OCI-LY3 (cell line): ENCODE measurements around the gene MYO1F.

Experiments
- H2AFZ ChIP-seq: fragments of 200-600, 300-600 bp; shearing (Covaris generic); 2 replicates; pipeline ENCODE4 v1.6.0; 2014; ENCODE audit warnings: antibody characterized with exemption, low read depth, low read length
- H3K27ac ChIP-seq: fragments of 200-600, 300-600 bp; sonication (generic); 2 replicates; pipeline ENCODE4 v1.5.1; 2014; ENCODE audit warnings: mild to moderate bottlenecking, low read length, moderate library complexity, mixed read lengths
- H3K27me3 ChIP-seq: fragments of 200-600, 300-600 bp; sonication (generic); 2 replicates; pipeline ENCODE4 v1.6.1; 2014; ENCODE audit warnings: low read depth, low read length, mixed read lengths
- H3K36me3 ChIP-seq: fragments of 200-600, 300-600 bp; sonication (generic); replicated peaks from 2 replicates; pipeline ENCODE3; 2014; ENCODE audit warnings: low read depth, low read length, mixed read lengths
- H3K4me1 ChIP-seq: fragments of 300-600, 200-600 bp; sonication (generic); 2 replicates; pipeline ENCODE4 v1.6.1; 2014; ENCODE audit warnings: low read length, mixed read lengths
- H3K4me2 ChIP-seq: fragments of 200-600, 300-600 bp; sonication (generic); 2 replicates; pipeline ENCODE4 v1.6.1; 2014; ENCODE audit warnings: low read length, mixed read lengths
- H3K4me3 ChIP-seq: fragments of 300-600, 200-600 bp; sonication (generic); 2 replicates; pipeline ENCODE4 v1.5.1; 2014; ENCODE audit warnings: antibody characterized with exemption, mild to moderate bottlenecking, low read length, moderate library complexity
- H3K79me2 ChIP-seq: fragments of 300-600, 200-600 bp; shearing (Covaris generic); 2 replicates; pipeline ENCODE4 v1.6.1; 2014; ENCODE audit warnings: mild to moderate bottlenecking, low read length, mixed read lengths
- H3K9ac ChIP-seq: fragments of 300-600, 200-600 bp; shearing (Covaris generic); 2 replicates; pipeline ENCODE4 v1.6.0; 2014; ENCODE audit warnings: mild to moderate bottlenecking, low read length, moderate library complexity
- H3K9me3 ChIP-seq: fragments of 200-600, 300-600 bp; shearing (Covaris generic); 2 replicates; pipeline ENCODE4 v1.6.1; 2014; ENCODE audit warnings: low read length, mixed read lengths; ENCODE audit not compliant: insufficient read depth
- H4K20me1 ChIP-seq: fragments of 200-600, 300-600 bp; sonication (generic); 2 replicates; pipeline ENCODE4 v1.6.1; 2016; ENCODE audit warnings: low read length, mixed read lengths; ENCODE audit not compliant: insufficient read depth
- EZH2phosphoT487 ChIP-seq: fragments of 200-600 bp; shearing (Covaris generic); IDR thresholded peaks from 2 replicates; pipeline ENCODE4 v1.6.1; 2018; ENCODE audit warnings: antibody characterized with exemption, mixed run types, low read depth
- TF ChIP-seq, protein P1 (sequence below): fragments of 200-600, 300-600 bp; sonication (generic); IDR thresholded peaks from 2 replicates; pipeline ENCODE4 v1.5.1; 2014; ENCODE audit warnings: antibody characterized with exemption, low read length, low read depth

MYO1F gene

DNA sequence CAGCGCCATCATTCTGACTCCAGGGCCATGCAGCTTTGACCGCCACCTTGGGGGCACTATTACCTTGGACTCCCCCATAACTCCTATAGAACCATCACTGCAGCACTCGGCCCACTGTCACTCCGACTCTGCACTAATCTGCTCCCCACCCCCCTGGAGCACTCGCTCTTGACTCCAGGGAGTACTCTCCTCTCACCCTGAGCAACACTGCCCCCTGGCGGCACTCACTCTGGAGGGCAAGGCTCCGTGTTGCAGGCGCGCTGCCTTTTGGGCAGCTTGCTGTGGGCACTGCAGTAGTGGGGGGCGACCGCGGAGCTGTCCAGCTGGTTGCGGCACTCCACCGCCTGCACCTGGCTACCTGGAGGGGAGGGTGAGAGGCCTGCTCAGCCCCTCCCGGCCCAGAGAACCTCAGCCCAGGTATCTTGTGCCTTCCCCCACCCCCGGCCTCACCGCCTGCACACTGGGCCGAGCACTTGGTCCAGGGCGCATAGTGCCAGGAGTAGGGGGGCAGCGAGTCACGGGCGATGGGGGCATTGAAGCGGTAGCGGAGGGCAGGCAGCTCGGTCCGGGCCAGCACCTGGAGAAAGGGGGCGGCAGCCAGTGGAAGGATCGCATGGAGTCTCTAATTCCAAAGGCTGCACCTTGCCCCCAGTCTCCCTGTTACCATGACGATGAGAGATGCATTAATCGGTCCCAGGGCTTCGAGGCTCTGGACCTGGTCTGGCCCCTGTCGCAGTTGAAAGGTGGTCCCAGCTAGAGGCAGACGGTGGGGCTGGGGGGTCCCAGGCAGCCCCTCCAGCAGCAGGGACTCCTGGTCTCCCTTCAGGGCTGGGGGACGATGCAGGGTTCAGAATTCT lies 8.9 kb upstream of the MYO1F start:
- TF ChIP-seq EZH2phosphoT487: no peak
- TF ChIP-seq, protein P1, sequence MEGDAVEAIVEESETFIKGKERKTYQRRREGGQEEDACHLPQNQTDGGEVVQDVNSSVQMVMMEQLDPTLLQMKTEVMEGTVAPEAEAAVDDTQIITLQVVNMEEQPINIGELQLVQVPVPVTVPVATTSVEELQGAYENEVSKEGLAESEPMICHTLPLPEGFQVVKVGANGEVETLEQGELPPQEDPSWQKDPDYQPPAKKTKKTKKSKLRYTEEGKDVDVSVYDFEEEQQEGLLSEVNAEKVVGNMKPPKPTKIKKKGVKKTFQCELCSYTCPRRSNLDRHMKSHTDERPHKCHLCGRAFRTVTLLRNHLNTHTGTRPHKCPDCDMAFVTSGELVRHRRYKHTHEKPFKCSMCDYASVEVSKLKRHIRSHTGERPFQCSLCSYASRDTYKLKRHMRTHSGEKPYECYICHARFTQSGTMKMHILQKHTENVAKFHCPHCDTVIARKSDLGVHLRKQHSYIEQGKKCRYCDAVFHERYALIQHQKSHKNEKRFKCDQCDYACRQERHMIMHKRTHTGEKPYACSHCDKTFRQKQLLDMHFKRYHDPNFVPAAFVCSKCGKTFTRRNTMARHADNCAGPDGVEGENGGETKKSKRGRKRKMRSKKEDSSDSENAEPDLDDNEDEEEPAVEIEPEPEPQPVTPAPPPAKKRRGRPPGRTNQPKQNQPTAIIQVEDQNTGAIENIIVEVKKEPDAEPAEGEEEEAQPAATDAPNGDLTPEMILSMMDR: peak; percentile 80
- H3K9ac ChIP-seq: no peak overlapping the region
- H3K27ac ChIP-seq: no peak overlapping the region
- no peaks in the 10 kb centered on the region for H3K9me3 ChIP-seq
- no peaks in the 10 kb centered on the region for H3K36me3 ChIP-seq
- no peak overlapping the region for H3K4me2 ChIP-seq
- H3K79me2 ChIP-seq: no peaks in the 10 kb centered on the region
- H2AFZ ChIP-seq: no peak overlapping the region
- H3K4me3 ChIP-seq: no peak overlapping the region
- no peaks in the 10 kb centered on the region for H3K4me1 ChIP-seq
- peaks cover 3% of the 10 kb centered on the region; the same call in 1 of the 2 replicates for H3K27me3 ChIP-seq
- H4K20me1 ChIP-seq: no peaks in the 10 kb centered on the region

DNA sequence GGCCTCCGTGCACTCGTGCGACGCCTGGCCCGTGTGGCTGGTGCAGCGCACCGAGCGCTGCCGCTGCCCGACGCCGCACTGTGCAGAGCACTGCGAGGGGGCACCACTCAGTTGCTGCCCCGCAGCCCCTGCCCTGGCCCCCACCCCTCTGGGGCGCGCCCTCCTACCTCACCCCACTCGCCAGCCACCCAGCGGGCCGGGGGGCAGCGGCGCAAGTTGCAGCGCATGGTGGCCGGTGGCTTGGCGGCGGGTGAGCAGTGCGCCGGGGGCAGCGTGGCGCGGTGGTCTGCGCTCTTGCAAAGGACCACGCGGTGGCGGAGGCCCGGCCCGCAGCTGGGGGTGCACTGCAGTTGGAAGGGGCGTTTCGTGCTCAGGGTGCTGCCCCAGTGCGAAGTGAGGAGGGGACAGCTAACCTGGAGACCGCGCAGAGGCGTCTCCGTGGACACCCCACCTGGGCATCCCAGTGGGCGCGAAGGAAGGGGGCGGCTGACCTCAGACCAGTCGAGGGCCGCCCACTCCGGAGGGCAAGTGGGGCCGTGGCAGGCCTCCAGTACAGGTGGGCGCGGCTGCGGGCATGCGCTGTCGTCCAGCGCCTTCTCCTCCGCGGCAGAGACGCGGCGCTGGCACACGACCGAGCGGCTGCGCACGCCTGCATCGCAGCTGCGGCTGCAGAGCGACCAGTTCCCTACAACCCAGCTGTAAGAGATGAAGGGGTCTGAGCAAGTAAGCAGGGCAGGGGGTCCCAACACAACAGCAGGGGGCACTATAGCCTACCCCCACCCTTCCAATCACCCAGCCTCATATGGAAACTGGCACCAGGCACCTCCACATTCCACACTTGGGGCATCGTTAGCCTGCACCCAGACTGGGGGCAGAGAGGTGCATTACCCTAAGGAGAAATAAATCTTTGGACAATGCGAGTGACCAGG lies 8.0 kb upstream of the MYO1F start:
- Histone ChIP-seq H4K20me1 (no peaks in the 10 kb centered on the region), H3K9ac (no peak overlapping the region), H3K36me3 (no peaks in the 10 kb centered on the region), H2AFZ (no peak overlapping the region), H3K27me3 (peaks cover 3% of the 10 kb centered on the region; the same call in 1 of the 2 replicates), H3K4me1 (peaks cover 4% of the 10 kb centered on the region; the same call in 1 of the 2 replicates), H3K4me3 (no peak overlapping the region), H3K27ac (no peak overlapping the region), H3K9me3 (no peaks in the 10 kb centered on the region), H3K79me2 (no peaks in the 10 kb centered on the region), H3K4me2 (no peak overlapping the region)
- TF ChIP-seq EZH2phosphoT487: no peak
- TF ChIP-seq, protein P1: no peak

DNA sequence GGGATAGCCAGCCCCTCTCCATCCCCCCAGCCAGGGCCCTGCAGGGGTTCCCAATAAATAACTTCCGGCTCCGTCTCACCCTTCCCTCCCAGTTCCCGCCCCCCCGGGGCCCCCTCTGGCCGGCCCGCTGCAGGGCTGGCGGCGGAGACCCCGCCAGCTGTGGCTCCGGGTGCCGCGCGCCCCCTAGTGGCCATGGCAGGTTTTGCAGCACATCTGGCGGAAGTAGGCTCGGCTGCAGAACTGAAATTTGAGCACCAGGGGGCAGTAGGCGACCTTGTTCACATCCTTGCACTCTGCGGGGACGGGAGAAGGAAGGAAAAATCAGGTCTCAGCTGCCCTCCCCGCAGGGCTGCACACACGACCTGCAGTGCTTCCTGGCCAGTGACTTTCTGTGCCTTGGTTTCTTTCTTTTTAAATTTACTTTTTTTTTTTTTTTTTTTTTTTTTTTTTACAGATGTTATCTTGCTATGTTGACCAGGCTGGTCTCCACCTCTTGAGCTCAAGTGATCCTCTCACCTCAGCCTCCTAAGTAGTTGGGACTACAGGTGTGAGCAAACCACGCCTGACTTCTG lies 3.6 kb upstream of the MYO1F start:
- Histone ChIP-seq H3K4me1 (peaks cover 29% of the 10 kb centered on the region), H3K9me3 (no peaks in the 10 kb centered on the region), H4K20me1 (no peaks in the 10 kb centered on the region), H3K4me3 (peak overlapping the region; percentile 64), H3K79me2 (no peaks in the 10 kb centered on the region), H3K27ac (no peak overlapping the region), H3K4me2 (peak overlapping the region; percentile 88), H3K27me3 (peaks cover 15% of the 10 kb centered on the region), H3K36me3 (no peaks in the 10 kb centered on the region), H2AFZ (peak overlapping the region; percentile 47; the same call in 1 of the 2 replicates), H3K9ac (peak overlapping the region; percentile 39)
- TF ChIP-seq EZH2phosphoT487: no peak
- TF ChIP-seq, protein P1: peak; percentile 100
